OCI-LY1 (cell line): Measurements from ENCODE around the gene TLCD3B.

ENCODE experiments used
- H2AFZ ChIP-seq: fragments of 200-600 bp; sonication (generic), shearing (Covaris generic); 2 replicates; pipeline ENCODE4 v1.6.0; 2014; ENCODE audit warnings: antibody characterized with exemption, mild to moderate bottlenecking, low read length
- H3F3A ChIP-seq: fragments of 200-600 bp; sonication (generic), shearing (Covaris generic); 2 replicates; pipeline ENCODE4 v1.6.0; 2014; ENCODE audit warnings: mild to moderate bottlenecking, antibody characterized with exemption, low read length, moderate library complexity; ENCODE audit not compliant: insufficient read depth
- H3K27ac ChIP-seq: fragments of 200-600 bp; sonication (generic); 2 replicates; pipeline ENCODE4 v1.5.1; 2014; ENCODE audit warnings: low read length, mixed run types, mild to moderate bottlenecking, low read depth; ENCODE audit not compliant: poor library complexity, severe bottlenecking
- H3K27me3 ChIP-seq: fragments of 200-600 bp; sonication (generic); 2 replicates; pipeline ENCODE4 v1.6.0; 2014; ENCODE audit warnings: antibody characterized with exemption, mild to moderate bottlenecking, low read length, moderate library complexity; ENCODE audit not compliant: insufficient read depth
- H3K36me3 ChIP-seq: fragments of 200-600 bp; sonication (generic); 2 replicates; pipeline ENCODE4 v1.6.1; 2014; ENCODE audit warnings: mild to moderate bottlenecking, antibody characterized with exemption, low read length, moderate library complexity, mixed read lengths; ENCODE audit not compliant: insufficient read depth
- H3K4me1 ChIP-seq: fragments of 200-600 bp; sonication (generic); 2 replicates; pipeline ENCODE4 v1.5.1; 2014; ENCODE audit warnings: mild to moderate bottlenecking, low read length, moderate library complexity; ENCODE audit not compliant: insufficient read depth, severe bottlenecking
- H3K4me2 ChIP-seq: fragments of 200-600 bp; sonication (generic), shearing (Covaris generic); 2 replicates; pipeline ENCODE4 v1.6.1; 2014; ENCODE audit warnings: low read length
- H3K4me3 ChIP-seq: fragments of 200-600 bp; sonication (generic); 2 replicates; pipeline ENCODE4 v1.5.1; 2014; ENCODE audit warnings: low read length, low read depth, mild to moderate bottlenecking, mixed read lengths; ENCODE audit not compliant: poor library complexity, severe bottlenecking
- H3K79me2 ChIP-seq: fragments of 200-600 bp; shearing (Covaris generic); 2 replicates; pipeline ENCODE4 v1.6.1; 2016; ENCODE audit warnings: mixed run types, low read length, mixed read lengths; ENCODE audit not compliant: insufficient read depth
- H3K9ac ChIP-seq: fragments of 200-600 bp; sonication (generic), shearing (Covaris generic); 2 replicates; pipeline ENCODE4 v1.6.1; 2014; ENCODE audit warnings: mild to moderate bottlenecking, low read length, mixed read lengths
- H3K9me2 ChIP-seq: fragments of 200-600 bp; sonication (generic), shearing (Covaris generic); 2 replicates; pipeline ENCODE4 v1.6.1; 2014; ENCODE audit warnings: low read depth, mild to moderate bottlenecking, low read length, mixed read lengths
- H3K9me3 ChIP-seq: fragments of 200-600 bp; shearing (Covaris generic); 2 replicates; pipeline ENCODE4 v1.6.1; 2014; ENCODE audit warnings: low read length, mixed read lengths
- H4K20me1 ChIP-seq: fragments of 200-600 bp; sonication (generic), shearing (Covaris generic); 2 replicates; pipeline ENCODE4 v1.6.0; 2016; ENCODE audit warnings: mild to moderate bottlenecking, low read length; ENCODE audit not compliant: insufficient read depth
- EZH2 ChIP-seq: fragments of 200-600 bp; sonication (generic), shearing (Covaris generic); IDR thresholded peaks from 2 replicates; pipeline ENCODE4 v1.8.0; 2017; ENCODE audit warnings: borderline replicate concordance, mixed run types, mild to moderate bottlenecking, antibody characterized with exemption, low read length, moderate library complexity, mixed read lengths
- TF ChIP-seq, protein P1 (sequence below): fragments of 200-600 bp; sonication (generic), shearing (Covaris generic); IDR thresholded peaks from 2 replicates; pipeline ENCODE4 v1.5.1; 2017; ENCODE audit warnings: mild to moderate bottlenecking, antibody characterized with exemption, low read length, moderate library complexity, mixed read lengths

Gene TLCD3B

DNA sequence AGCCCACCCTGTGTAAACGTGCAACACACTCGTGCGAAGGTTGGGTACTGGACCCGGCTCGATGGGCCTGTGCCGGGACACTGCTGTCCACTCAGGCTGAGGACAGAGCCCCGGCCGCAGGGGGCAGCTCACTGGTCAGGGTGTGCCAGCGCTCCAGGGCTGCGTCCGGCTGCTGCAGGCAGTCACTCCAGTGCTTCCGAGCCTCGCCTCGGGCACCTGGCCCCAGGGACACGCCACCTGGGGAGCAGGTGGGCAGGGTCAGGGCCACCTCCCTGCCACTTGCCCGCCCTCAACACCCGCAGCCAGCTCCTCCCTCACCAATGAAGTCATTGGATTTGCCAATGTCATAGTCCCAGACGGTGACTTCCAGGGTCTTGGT is 25.0 kb downstream of the TLCD3B start:
- no peaks in the 10 kb centered on the region for H3F3A ChIP-seq
- no peak overlapping the region for H2AFZ ChIP-seq
- TF ChIP-seq, protein P1, sequence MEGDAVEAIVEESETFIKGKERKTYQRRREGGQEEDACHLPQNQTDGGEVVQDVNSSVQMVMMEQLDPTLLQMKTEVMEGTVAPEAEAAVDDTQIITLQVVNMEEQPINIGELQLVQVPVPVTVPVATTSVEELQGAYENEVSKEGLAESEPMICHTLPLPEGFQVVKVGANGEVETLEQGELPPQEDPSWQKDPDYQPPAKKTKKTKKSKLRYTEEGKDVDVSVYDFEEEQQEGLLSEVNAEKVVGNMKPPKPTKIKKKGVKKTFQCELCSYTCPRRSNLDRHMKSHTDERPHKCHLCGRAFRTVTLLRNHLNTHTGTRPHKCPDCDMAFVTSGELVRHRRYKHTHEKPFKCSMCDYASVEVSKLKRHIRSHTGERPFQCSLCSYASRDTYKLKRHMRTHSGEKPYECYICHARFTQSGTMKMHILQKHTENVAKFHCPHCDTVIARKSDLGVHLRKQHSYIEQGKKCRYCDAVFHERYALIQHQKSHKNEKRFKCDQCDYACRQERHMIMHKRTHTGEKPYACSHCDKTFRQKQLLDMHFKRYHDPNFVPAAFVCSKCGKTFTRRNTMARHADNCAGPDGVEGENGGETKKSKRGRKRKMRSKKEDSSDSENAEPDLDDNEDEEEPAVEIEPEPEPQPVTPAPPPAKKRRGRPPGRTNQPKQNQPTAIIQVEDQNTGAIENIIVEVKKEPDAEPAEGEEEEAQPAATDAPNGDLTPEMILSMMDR: no peak
- no peak for TF ChIP-seq EZH2
- H3K4me2 ChIP-seq: no peak overlapping the region
- H3K36me3 ChIP-seq: peaks cover 23% of the 10 kb centered on the region
- no peaks in the 10 kb centered on the region for H3K9me3 ChIP-seq
- no peaks in the 10 kb centered on the region for H3K9me2 ChIP-seq
- no peaks in the 10 kb centered on the region for H3K4me1 ChIP-seq
- H3K27me3 ChIP-seq: peaks cover 4% of the 10 kb centered on the region
- no peaks in the 10 kb centered on the region for H3K79me2 ChIP-seq
- no peak overlapping the region for H3K27ac ChIP-seq
- no peaks in the 10 kb centered on the region for H4K20me1 ChIP-seq
- H3K9ac ChIP-seq: no peak overlapping the region
- no peak overlapping the region for H3K4me3 ChIP-seq

DNA sequence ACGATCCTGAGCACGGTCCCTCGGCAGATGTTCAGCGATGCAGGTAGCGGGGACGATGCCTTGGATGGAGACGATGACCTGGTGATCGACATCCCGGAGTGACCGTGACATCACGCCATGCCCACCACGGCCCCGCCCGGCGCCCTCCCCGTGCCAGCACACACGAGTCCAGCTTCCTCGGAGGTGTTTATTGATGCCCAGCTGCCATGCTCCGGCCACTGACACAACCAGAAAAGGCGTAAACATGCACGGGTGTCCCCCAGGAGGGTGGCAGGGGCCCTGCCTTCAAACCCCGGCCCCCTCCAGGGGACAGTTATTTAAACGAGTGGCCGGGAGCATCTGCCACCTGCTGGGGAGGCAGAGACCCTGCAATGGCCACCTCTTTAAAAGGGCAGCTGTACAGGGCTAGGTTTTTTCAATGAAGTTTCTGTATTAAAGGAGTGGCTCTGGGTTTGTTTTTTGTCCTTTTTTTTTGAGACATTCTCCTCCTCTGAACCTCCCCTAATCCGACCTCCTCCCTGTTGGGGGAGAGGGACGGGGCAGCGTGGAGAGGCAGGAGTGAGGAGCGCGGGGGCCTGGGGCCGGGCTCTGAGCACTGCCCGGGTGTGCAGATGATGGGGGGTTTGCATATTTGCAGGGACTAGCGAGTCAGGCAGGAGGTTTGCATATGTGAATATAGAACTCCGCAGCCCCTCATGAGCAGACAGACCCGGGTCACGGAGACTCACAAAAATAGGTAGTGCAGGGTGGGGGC is 25.6 kb downstream of the TLCD3B start:
- Histone ChIP-seq H3K36me3 (peaks cover 23% of the 10 kb centered on the region), H3K9me2 (no peaks in the 10 kb centered on the region), H3K27me3 (peaks cover 3% of the 10 kb centered on the region), H3K4me2 (no peak overlapping the region), H2AFZ (no peak overlapping the region), H3K27ac (no peak overlapping the region), H3F3A (no peaks in the 10 kb centered on the region), H3K9ac (no peak overlapping the region), H3K4me3 (no peak overlapping the region), H4K20me1 (no peaks in the 10 kb centered on the region), H3K9me3 (no peaks in the 10 kb centered on the region), H3K79me2 (no peaks in the 10 kb centered on the region), H3K4me1 (no peaks in the 10 kb centered on the region)
- TF ChIP-seq, protein P1: peak; percentile 67; the same call in 1 of the 2 replicates
- no peak for TF ChIP-seq EZH2

DNA sequence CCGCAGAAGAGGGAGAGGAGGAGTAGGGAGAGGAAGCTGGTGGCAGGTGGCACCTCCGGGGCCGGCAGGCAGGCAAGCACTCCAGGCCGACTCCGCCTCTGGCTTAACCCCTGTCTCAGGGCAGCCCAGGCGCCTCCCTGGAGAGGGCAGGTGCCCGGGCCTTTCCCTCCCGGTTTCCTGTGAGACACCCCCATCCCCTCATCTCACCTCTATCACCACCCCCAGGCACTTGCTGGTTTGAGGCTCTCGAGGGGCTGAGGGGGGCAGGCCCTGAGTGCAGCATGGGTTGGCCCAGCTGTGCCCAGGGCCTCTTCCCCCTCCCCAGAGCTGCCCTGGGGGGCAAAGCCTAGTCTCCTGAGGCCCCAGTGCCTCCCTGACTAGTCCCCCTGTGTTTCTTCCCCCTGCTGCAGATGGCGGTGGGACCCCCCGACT is 26.2 kb downstream of the TLCD3B start:
- no peak overlapping the region for H3K4me3 ChIP-seq
- H4K20me1 ChIP-seq: no peaks in the 10 kb centered on the region
- TF ChIP-seq EZH2: no peak
- TF ChIP-seq, protein P1: no peak
- no peaks in the 10 kb centered on the region for H3K9me2 ChIP-seq
- H3K9ac ChIP-seq: no peak overlapping the region
- H3F3A ChIP-seq: no peaks in the 10 kb centered on the region
- no peaks in the 10 kb centered on the region for H3K9me3 ChIP-seq
- peaks cover 25% of the 10 kb centered on the region for H3K36me3 ChIP-seq
- H3K4me2 ChIP-seq: no peak overlapping the region
- H3K4me1 ChIP-seq: no peaks in the 10 kb centered on the region
- no peak overlapping the region for H3K27ac ChIP-seq
- H3K27me3 ChIP-seq: no peaks in the 10 kb centered on the region; the same call in none of the 2 replicates
- H2AFZ ChIP-seq: no peak overlapping the region
- no peaks in the 10 kb centered on the region for H3K79me2 ChIP-seq
